Activated CD4-positive, alpha-beta memory T cell treated with anti-CD3 and anti-CD28 coated beads for 36 hours (primary cell): Measurements from ENCODE around the gene SOX10. TPM values are rescaled to one million over a fixed set of nuclear protein-coding genes. Genes with fewer than 3 reads are reported as not detected.
"Not testable (repeated sequence)": the region's sequence is repeated elsewhere in the genome, so short reads cannot be mapped to it uniquely, and the experiment has no call there.

Experiments
- CTCF ChIA-PET: fragments of 350-600 bp; sonication (Branson Sonifier 250); formaldehyde crosslinking; loops from one replicate; lab custom pipeline; 2021; ENCODE audit warnings: antibody characterized with exemption, inconsistent platforms; lab: Charles Lee
- POLR2A ChIA-PET: fragments of 350-600 bp; sonication (Branson Sonifier 250); formaldehyde crosslinking; loops from one replicate; lab custom pipeline; 2021; ENCODE audit warnings: antibody characterized with exemption; lab: Charles Lee
- DNase-seq: peaks from one replicate; pipeline ENCODE4 v3.0.0-alpha.2; 2020
- H3K27ac Mint-ChIP-seq: one replicate; pipeline ENCODE4 v1.8.0; 2021; ENCODE audit warnings: mixed read lengths
- H3K27me3 Mint-ChIP-seq: one replicate; pipeline ENCODE4 v1.8.0; 2021; ENCODE audit warnings: mixed read lengths
- H3K36me3 Mint-ChIP-seq: one replicate; pipeline ENCODE4 v1.8.0; 2021; ENCODE audit warnings: mixed read lengths
- H3K4me1 Mint-ChIP-seq: one replicate; pipeline ENCODE4 v1.8.0; 2021; ENCODE audit warnings: low read depth, mixed read lengths
- H3K4me3 Mint-ChIP-seq: one replicate; pipeline ENCODE4 v1.8.0; 2021; ENCODE audit warnings: mild to moderate bottlenecking, mixed read lengths
- H3K9me3 Mint-ChIP-seq: one replicate; pipeline ENCODE4 v1.8.0; 2021; ENCODE audit warnings: mixed read lengths
- intact Hi-C: fragments of 100-400 bp; cut with micrococcal nuclease; formaldehyde crosslinking; loops from one replicate; pipeline ENCODE4 v1.15.1; 2023
- total RNA-seq, 2 experiments: library from RNA; stranded (reverse); gene quantifications; one replicate each; pipeline ENCODE4 v1.2.3, GENCODE V29; 2021

The SOX10 gene
- total RNA-seq, 2 experiments from 2014 or later: not detected

DNA sequence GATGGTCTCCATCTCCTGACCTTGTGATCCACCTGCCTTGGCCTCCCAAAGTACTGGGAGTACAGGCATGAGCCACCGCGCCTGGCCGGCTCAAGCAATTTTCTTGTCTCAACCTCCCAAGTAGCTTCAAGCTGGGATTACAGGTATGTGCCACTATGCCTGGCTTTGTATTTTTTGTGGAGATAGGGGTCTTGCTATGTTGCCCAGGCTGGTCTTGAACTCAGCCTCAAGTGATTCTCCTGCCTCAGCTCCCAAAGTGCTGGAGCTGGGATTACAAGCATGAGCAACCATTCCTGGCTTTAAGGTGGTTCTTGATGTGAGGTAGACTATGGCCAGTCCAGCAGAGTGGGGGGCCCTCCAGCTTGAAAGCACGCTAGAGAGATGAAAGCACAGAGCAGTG lies 23.3 kb downstream of the SOX10 start:
- ChIA-PET POLR2A (interaction anchor here (0.6 kb wide), 1 partner anchor 36 kb away, joined by 3 read pairs; no protein-coding TSS in a partner anchor), CTCF (interaction anchor here (1.1 kb wide), 1 partner anchor 104 kb away, joined by 3 read pairs; no protein-coding TSS in a partner anchor)
- Mint-ChIP-seq H3K27ac (no peak overlapping the region), H3K9me3 (no peaks in the 10 kb centered on the region), H3K27me3 (no peaks in the 10 kb centered on the region), H3K4me1 (peaks cover 14% of the 10 kb centered on the region), H3K36me3 (peaks cover 48% of the 10 kb centered on the region), H3K4me3 (no peak overlapping the region)
- intact Hi-C loops: no loop called here
- no peak for DNase-seq

DNA sequence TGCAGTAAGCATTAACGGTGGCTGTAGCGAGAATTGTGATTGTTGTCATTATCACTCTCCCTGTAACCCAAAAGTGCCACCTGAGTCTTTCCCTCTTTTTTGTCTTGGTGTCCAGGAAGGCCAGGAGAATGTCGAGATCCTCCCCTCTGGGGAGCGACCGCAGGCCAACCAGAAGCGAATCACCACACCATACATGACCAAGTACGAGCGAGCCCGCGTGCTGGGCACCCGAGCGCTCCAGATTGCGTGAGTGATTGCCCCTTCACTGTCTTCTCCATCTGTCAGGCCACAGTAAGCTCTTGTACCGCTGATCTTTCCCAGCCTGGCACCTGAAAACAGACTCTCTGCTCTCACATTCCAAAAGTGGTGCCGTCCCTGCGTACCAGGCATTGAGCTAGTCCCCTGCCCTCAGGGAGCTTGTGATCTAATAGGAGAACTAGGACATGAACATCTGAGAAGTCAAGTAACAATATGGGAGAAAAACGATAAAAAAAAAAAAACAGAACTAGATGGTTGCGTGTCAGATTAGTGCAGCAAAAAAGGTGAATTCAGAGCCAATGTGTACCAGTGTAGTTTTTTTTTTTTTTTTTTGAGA lies 25.0 kb downstream of the SOX10 start:
- Mint-ChIP-seq H3K9me3 (no peaks in the 10 kb centered on the region), H3K36me3 (peaks cover 41% of the 10 kb centered on the region), H3K4me3 (no peak overlapping the region), H3K4me1 (peaks cover 22% of the 10 kb centered on the region), H3K27ac (no peak overlapping the region), H3K27me3 (no peaks in the 10 kb centered on the region)
- no peak for DNase-seq
- CTCF ChIA-PET: interaction anchor here (1.2 kb wide), 1 partner anchor 96 kb away, joined by 7 read pairs; no protein-coding TSS in a partner anchor
- POLR2A ChIA-PET: interaction anchor here (0.9 kb wide), 1 partner anchor 53 kb away, joined by 3 read pairs; the partner anchor contains the start of gene MICALL1
- intact Hi-C loops: no loop called here

DNA sequence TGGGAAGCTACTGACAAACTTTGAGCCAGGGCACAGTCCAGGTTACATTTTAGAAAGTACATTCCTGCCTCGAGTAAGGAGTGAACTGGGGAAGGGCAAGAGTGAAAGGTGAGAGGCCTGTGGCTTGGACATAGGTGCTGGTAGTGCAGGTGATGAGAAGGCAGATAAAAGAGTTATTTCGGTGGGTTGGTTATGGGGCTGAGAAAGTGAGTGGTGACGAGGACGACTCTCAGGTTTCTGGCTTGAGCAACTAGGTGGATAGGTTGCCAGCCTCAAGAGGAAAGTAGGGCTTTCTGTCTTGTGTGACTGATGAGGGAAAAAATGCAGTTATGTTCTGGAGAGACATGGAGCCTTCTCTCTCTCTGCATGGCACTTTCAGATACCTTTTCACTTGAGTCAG lies 27.1 kb downstream of the SOX10 start:
- ChIA-PET CTCF (interaction anchor here (0.8 kb wide), 1 partner anchor 8 kb away, joined by 3 read pairs; no protein-coding TSS in a partner anchor), POLR2A (no interaction called here)
- H3K9me3 Mint-ChIP-seq: no peaks in the 10 kb centered on the region
- H3K4me1 Mint-ChIP-seq: peaks cover 34% of the 10 kb centered on the region
- peaks cover 36% of the 10 kb centered on the region for H3K36me3 Mint-ChIP-seq
- intact Hi-C loops: no loop called here
- DNase-seq: no peak
- no peak overlapping the region for H3K27ac Mint-ChIP-seq
- peaks cover 7% of the 10 kb centered on the region for H3K27me3 Mint-ChIP-seq
- H3K4me3 Mint-ChIP-seq: no peak overlapping the region

DNA sequence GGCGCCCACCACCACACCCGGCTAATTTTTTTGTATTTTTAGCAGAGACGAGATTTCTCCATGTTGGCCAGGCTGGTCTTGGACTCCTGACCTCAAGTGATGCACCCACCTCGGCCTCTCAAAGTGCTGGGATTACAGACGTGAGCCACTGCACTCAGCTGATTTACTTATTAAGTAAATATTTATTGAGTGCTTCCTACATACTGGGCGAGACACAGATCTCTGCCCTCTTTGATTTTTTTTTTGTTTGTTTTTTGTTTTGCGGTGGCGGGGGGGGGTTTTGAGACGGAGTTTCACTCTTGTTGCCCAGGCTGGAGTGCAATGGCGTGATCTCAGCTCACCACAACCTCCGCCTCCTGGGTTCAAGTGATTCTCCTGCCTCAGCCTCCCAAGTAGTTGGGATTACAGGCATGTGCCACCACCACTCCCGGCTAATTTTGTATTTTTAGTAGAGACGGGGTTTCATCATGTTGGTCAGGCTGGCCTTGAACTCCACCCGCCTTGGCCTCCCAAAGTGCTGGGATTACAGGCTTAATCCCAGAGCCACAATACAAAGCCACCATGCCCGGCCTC lies 28.4 kb downstream of the SOX10 start:
- DNase-seq, H3K4me3 Mint-ChIP-seq, H3K27ac Mint-ChIP-seq, POLR2A ChIA-PET, H3K9me3 Mint-ChIP-seq, intact Hi-C loops, H3K27me3 Mint-ChIP-seq: not testable (repeated sequence)
- CTCF ChIA-PET: interaction anchor here (0.6 to 3.2 kb wide), 2 partner anchors 10 to 216 kb away, joined by 3 to 29 read pairs; no protein-coding TSS in a partner anchor
- H3K36me3 Mint-ChIP-seq: peaks cover 29% of the 10 kb centered on the region
- peaks cover 34% of the 10 kb centered on the region for H3K4me1 Mint-ChIP-seq

DNA sequence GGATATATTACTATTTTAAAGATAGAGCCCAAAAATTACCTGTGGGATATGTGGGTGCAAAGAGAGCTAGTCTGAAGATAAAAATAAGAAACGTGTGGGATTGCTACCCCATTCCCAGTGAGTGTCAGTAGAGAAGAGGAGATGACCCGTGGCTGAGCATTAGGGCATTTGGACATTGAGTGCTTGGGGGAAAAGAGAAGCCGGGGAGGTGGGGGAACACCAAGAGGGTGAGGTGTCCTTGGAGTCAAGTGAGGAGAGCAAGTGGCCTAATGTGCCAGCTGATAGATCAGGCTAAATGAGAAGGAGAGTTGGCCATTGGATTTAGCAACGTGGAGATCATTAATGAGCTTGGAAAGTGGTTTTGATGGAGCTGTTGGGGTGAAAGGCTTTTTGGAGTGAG lies 29.7 kb downstream of the SOX10 start:
- ChIA-PET POLR2A (interaction anchor here (0.5 to 1.8 kb wide), 4 partner anchors 11 to 110 kb away, joined by 3 to 8 read pairs (median 4); partner anchors contain the start of gene ANKRD54), CTCF (interaction anchor here (0.9 to 3.2 kb wide), 4 partner anchors 11 to 137 kb away, joined by 3 to 29 read pairs (median 8); no protein-coding TSS in a partner anchor)
- no peak for DNase-seq
- Mint-ChIP-seq H3K27ac (no peak overlapping the region), H3K27me3 (peaks cover 9% of the 10 kb centered on the region), H3K4me1 (peaks cover 34% of the 10 kb centered on the region), H3K4me3 (peak overlapping the region; percentile 99), H3K9me3 (no peaks in the 10 kb centered on the region), H3K36me3 (peaks cover 26% of the 10 kb centered on the region)
- intact Hi-C loops: loop anchor here (5.0 kb wide), 2 partner anchors 57 to 147 kb away; partner anchors contain the start of gene GCAT

- peak within 1 kb of the TSS; percentile 79 for H3K27ac Mint-ChIP-seq
- CTCF ChIA-PET: interaction anchor here (0.6 to 3.2 kb wide), 7 partner anchors 10 to 135 kb away, joined by 3 to 29 read pairs (median 4); no protein-coding TSS in a partner anchor
- H3K27me3 Mint-ChIP-seq: peaks cover 9% of the 10 kb centered on the region
- H3K4me1 Mint-ChIP-seq: peaks cover 34% of the 10 kb centered on the region
- POLR2A ChIA-PET: interaction anchor here (0.6 to 1.8 kb wide), 5 partner anchors 10 to 135 kb away, joined by 3 to 8 read pairs (median 3); partner anchors contain the start of genes ANKRD54 and MICALL1
- H3K9me3 Mint-ChIP-seq: no peaks in the 10 kb centered on the region
- peak; percentile 98 for DNase-seq
- H3K4me3 Mint-ChIP-seq: peak within 1 kb of the TSS; percentile 99
- intact Hi-C loops: loop anchor here (5.0 kb wide), 2 partner anchors 56 to 146 kb away; partner anchors contain the start of gene GCAT
- H3K36me3 Mint-ChIP-seq: peaks cover 16% of the 10 kb centered on the region
Observed at GRCh38 chr22:37953437-37954179, 30.7 kb downstream of the SOX10 start, which contains the start of the genes C22orf23 and POLR2F. Gene C22orf23 (minus strand): TSS chr22:37953601. CDS start chr22:37953149, 452 bp downstream. Gene POLR2F (plus strand): TSS chr22:37953699. CDS start chr22:37953788, 89 bp downstream.

GRCh38 chr22:37953062-37953436 lies 31.3 kb downstream of the SOX10 start:
- no peak for DNase-seq
- H3K36me3 Mint-ChIP-seq: peaks cover 13% of the 10 kb centered on the region
- ChIA-PET CTCF (interaction anchor here (0.6 to 3.2 kb wide), 6 partner anchors 10 to 135 kb away, joined by 3 to 29 read pairs (median 6); no protein-coding TSS in a partner anchor), POLR2A (interaction anchor here (0.6 to 1.8 kb wide), 5 partner anchors 9 to 135 kb away, joined by 3 to 8 read pairs (median 3); partner anchors contain the start of genes ANKRD54 and MICALL1)
- H3K9me3 Mint-ChIP-seq: no peaks in the 10 kb centered on the region
- H3K27ac Mint-ChIP-seq: no peak overlapping the region
- peaks cover 34% of the 10 kb centered on the region for H3K4me1 Mint-ChIP-seq
- H3K4me3 Mint-ChIP-seq: peak overlapping the region; percentile 99
- H3K27me3 Mint-ChIP-seq: peaks cover 9% of the 10 kb centered on the region
- intact Hi-C loops: loop anchor here (5.0 kb wide), 2 partner anchors 56 to 146 kb away; partner anchors contain the start of gene GCAT

- H3K9me3 Mint-ChIP-seq, DNase-seq, H3K27ac Mint-ChIP-seq, H3K27me3 Mint-ChIP-seq, CTCF ChIA-PET: not testable (repeated sequence)
- intact Hi-C loops: loop anchor here (5.0 kb wide), 2 partner anchors 55 to 145 kb away; partner anchors contain the start of gene GCAT
- Mint-ChIP-seq H3K4me1 (peaks cover 31% of the 10 kb centered on the region), H3K4me3 (peak overlapping the region; percentile 99), H3K36me3 (peaks cover 10% of the 10 kb centered on the region)
- POLR2A ChIA-PET: interaction anchor here (0.6 kb wide), 1 partner anchor 66 kb away, joined by 6 read pairs; no protein-coding TSS in a partner anchor
Observed at GRCh38 chr22:37952629-37953028, 31.7 kb downstream of the SOX10 start.

DNA sequence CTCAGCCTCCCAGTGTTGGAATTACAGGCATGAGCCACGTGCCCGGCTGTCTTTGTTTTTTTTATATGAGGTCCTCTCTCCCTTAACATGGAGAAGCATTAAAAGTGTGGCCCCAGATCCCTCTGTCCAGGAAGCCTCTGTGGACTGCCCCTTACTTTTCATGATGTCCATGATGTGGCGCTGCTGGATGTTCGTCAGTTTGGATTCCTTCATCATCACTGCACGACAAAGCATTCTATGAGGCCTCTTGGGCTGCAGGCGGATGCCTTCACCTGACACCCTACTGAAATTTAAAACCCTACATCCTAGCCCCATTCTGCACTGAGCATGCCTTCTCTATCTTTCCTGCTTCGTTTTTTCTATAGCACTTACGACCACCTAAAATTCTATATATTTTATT lies 33.0 kb downstream of the SOX10 start:
- peaks cover 9% of the 10 kb centered on the region for H3K27me3 Mint-ChIP-seq
- no peaks in the 10 kb centered on the region for H3K36me3 Mint-ChIP-seq
- CTCF ChIA-PET: interaction anchor here (1.1 kb wide), 1 partner anchor 15 kb away, joined by 4 read pairs; no protein-coding TSS in a partner anchor
- intact Hi-C loops: loop anchor here (5.0 kb wide), 2 partner anchors 54 to 144 kb away; partner anchors contain the start of gene GCAT
- peaks cover 20% of the 10 kb centered on the region for H3K4me1 Mint-ChIP-seq
- no peak overlapping the region for H3K27ac Mint-ChIP-seq
- H3K4me3 Mint-ChIP-seq: no peak overlapping the region
- POLR2A ChIA-PET: no interaction called here
- DNase-seq: no peak
- no peaks in the 10 kb centered on the region for H3K9me3 Mint-ChIP-seq

GRCh38 chr22:37947142-37947795 lies 37.1 kb downstream of the SOX10 start:
- DNase-seq, H3K36me3 Mint-ChIP-seq, POLR2A ChIA-PET, H3K27me3 Mint-ChIP-seq, H3K4me1 Mint-ChIP-seq, H3K4me3 Mint-ChIP-seq, intact Hi-C loops, H3K27ac Mint-ChIP-seq, H3K9me3 Mint-ChIP-seq, CTCF ChIA-PET: not testable (repeated sequence)
